ENCODE data around the gene PDCL3. TPM values are rescaled to one million over a fixed set of nuclear protein-coding genes. Genes with fewer than 3 reads are reported as not detected.

PDCL3 gene
- total and polyA plus RNA-seq, 8 donors: 7.2 to 32.2 (median 21.3) TPM; not detected in 1

GRCh38 chr2:100527440-100528015 is 35.3 kb upstream of the PDCL3 start:
- no peak overlapping the region for H3K27ac ChIP-seq
- WGBS, 5 donors: 61 to 72% (median 67%) methylated on average over 6 to 7 of the region's 7 CpGs
- intact Hi-C loops (cut with DNase I; ENCODE audit: low total_unique reads): no loop called here

DNA sequence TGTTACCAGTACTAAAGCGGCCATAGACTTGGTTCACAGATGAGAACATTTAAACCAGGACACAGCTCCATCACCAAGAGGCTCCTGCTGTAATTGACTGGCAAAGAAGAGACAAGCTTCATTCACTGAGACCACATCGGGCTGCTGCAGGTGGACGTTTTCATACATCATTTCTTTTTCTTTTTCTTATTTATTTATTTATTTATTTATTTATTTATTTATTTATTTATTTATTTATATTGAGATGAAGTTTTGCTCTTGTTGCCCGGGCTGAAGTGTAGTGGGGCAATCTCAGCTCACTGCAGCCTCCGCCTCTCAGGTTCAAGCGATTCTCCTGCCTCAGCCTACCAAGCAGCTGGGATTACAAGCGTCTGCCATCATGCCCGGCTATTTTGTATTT is 33.6 kb upstream of the PDCL3 start:
- no peak overlapping the region for H3K4me3 ChIP-seq
- no peak for DNase-seq
- WGBS, 5 donors: 89 to 94% (median 92%) methylated on average over 8 of the region's 8 CpGs
- intact Hi-C loops (cut with DNase I; ENCODE audit: low total_unique reads): no loop called here
- H3K4me1 ChIP-seq: no peaks in the 10 kb centered on the region
- no peak for TF ChIP-seq POLR2A (IDR thresholded peaks at IDR 0.05)
- H3K36me3 ChIP-seq: no peaks in the 10 kb centered on the region
- peaks cover 0 to 6% (median 0%) of the 10 kb centered on the region in 4 donors for H3K9me3 ChIP-seq
- H3K27me3 ChIP-seq: no peaks in the 10 kb centered on the region
- H3K27ac ChIP-seq: no peak overlapping the region

More at GRCh38 chr2:100527440-100528015, 35.3 kb upstream of the PDCL3 start:
- Histone ChIP-seq H3K27me3 (no peaks in the 10 kb centered on the region), H3K36me3 (no peaks in the 10 kb centered on the region), H3K9me3 (no peaks in the 10 kb centered on the region), H3K4me3 (no peak overlapping the region), H3K4me1 (no peaks in the 10 kb centered on the region)
- TF ChIP-seq POLR2AphosphoS5 (IDR thresholded peaks at IDR 0.05): no peak
- TF ChIP-seq, protein P1, sequence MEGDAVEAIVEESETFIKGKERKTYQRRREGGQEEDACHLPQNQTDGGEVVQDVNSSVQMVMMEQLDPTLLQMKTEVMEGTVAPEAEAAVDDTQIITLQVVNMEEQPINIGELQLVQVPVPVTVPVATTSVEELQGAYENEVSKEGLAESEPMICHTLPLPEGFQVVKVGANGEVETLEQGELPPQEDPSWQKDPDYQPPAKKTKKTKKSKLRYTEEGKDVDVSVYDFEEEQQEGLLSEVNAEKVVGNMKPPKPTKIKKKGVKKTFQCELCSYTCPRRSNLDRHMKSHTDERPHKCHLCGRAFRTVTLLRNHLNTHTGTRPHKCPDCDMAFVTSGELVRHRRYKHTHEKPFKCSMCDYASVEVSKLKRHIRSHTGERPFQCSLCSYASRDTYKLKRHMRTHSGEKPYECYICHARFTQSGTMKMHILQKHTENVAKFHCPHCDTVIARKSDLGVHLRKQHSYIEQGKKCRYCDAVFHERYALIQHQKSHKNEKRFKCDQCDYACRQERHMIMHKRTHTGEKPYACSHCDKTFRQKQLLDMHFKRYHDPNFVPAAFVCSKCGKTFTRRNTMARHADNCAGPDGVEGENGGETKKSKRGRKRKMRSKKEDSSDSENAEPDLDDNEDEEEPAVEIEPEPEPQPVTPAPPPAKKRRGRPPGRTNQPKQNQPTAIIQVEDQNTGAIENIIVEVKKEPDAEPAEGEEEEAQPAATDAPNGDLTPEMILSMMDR (IDR thresholded peaks at IDR 0.05): no peak
- no peak for TF ChIP-seq POLR2A (IDR thresholded peaks at IDR 0.05)
- DNase-seq: no peak

- no peaks in the 10 kb centered on the region for H3K36me3 ChIP-seq
- WGBS, 5 donors: 69 to 77% (median 76%) methylated on average over 6 of the region's 6 CpGs
- TF ChIP-seq, protein P1 (IDR thresholded peaks at IDR 0.05): no peak
- TF ChIP-seq POLR2A (IDR thresholded peaks at IDR 0.05) (no peak), POLR2AphosphoS5 (IDR thresholded peaks at IDR 0.05) (no peak), EP300 (IDR thresholded peaks at IDR 0.05) (no peak)
- intact Hi-C loops (cut with DNase I; ENCODE audit: low total_unique reads): no loop called here
- no peak overlapping the region for H3K4me3 ChIP-seq
- H3K9me3 ChIP-seq: peaks cover 0 to 6% (median 0%) of the 10 kb centered on the region in 4 donors
- H3K27ac ChIP-seq: no peak overlapping the region
- no peaks in the 10 kb centered on the region for H3K4me1 ChIP-seq
- H3K27me3 ChIP-seq: no peaks in the 10 kb centered on the region
- DNase-seq: no peak
Observed at GRCh38 chr2:100529900-100530299, 32.9 kb upstream of the PDCL3 start.

DNA sequence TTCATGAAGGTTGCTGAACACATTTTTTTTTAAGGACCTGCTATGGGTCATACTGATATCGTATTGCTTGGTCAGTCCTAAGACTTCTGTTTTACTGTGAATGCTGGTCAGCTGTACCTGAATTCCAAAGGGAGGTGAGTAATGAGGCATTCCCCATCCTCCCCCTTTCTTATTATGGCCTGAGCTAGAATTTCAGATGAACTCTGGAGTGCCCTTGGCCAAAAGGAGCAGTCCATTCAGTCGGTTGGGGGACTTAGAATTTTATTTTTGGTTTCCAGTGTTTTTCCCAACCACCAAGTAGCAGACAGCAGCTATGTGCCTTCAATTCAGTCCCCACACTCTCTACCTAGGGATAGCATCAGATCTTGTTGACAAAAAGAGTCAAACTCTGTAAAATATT is 26.9 kb upstream of the PDCL3 start:
- Histone ChIP-seq H3K27me3 (peaks cover 0 to 6% (median 0%) of the 10 kb centered on the region in 3 donors), H3K4me3 (no peak overlapping the region), H3K27ac (no peak overlapping the region), H3K4me1 (no peaks in the 10 kb centered on the region), H3K9me3 (peaks cover 0 to 6% (median 0%) of the 10 kb centered on the region in 4 donors), H3K36me3 (no peaks in the 10 kb centered on the region)
- no peak for DNase-seq
- WGBS, 5 donors: 73 to 76% (median 76%) methylated on average over 2 of the region's 2 CpGs
- intact Hi-C loops (cut with DNase I; ENCODE audit: low total_unique reads): no loop called here
- TF ChIP-seq POLR2AphosphoS5 (IDR thresholded peaks at IDR 0.05): no peak
- TF ChIP-seq, protein P1 (IDR thresholded peaks at IDR 0.05): no peak
- no peak for TF ChIP-seq POLR2A (IDR thresholded peaks at IDR 0.05)
- no peak for TF ChIP-seq EP300 (IDR thresholded peaks at IDR 0.05)

- no peaks in the 10 kb centered on the region for H3K4me1 ChIP-seq
- DNase-seq: no peak
- peaks cover 0 to 6% (median 0%) of the 10 kb centered on the region in 4 donors for H3K9me3 ChIP-seq
- intact Hi-C loops (cut with DNase I; ENCODE audit: low total_unique reads): no loop called here
- WGBS, 5 donors: 68 to 73% (median 71%) methylated on average over 9 of the region's 9 CpGs
- no peak overlapping the region for H3K4me3 ChIP-seq
- no peak overlapping the region for H3K27ac ChIP-seq
- TF ChIP-seq EP300 (IDR thresholded peaks at IDR 0.05) (no peak), POLR2A (IDR thresholded peaks at IDR 0.05) (no peak), POLR2AphosphoS5 (IDR thresholded peaks at IDR 0.05) (no peak)
- TF ChIP-seq, protein P1 (IDR thresholded peaks at IDR 0.05): no peak
- peaks cover 0 to 6% (median 0%) of the 10 kb centered on the region in 3 donors for H3K27me3 ChIP-seq
- H3K36me3 ChIP-seq: no peaks in the 10 kb centered on the region
Observed at GRCh38 chr2:100537918-100538317, 24.9 kb upstream of the PDCL3 start.
